ENCODE results near the gene RTL9.
"Not testable (repeated sequence)": the region's sequence is repeated elsewhere in the genome, so short reads cannot be mapped to it uniquely, and the experiment has no call there.

The RTL9 gene

DNA sequence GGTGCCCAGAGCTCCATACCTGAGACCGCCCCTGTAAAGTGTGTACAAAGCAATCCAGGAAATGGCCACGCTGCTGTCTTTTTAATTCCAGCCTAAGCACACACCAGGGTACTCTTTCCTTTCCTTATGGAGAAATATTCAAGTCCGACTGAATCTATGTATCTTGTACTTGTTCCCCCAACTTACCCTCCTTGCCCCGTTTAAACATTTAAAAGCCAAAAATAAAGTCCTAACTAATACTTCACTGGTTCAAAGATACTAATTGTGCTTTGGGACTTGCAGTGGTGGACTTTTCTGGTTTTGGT, 40.0 kb upstream of the RTL9 start:
- Histone ChIP-seq H3K9me3 (no peaks in the 10 kb centered on the region; the same call in 1 of the 2 replicates), H4K20me1 (peaks cover 32% of the 10 kb centered on the region), H3K4me2 (peak overlapping the region; percentile 75), H3K36me3 (no peaks in the 10 kb centered on the region), H3K27me3 (peaks cover 71% of the 10 kb centered on the region), H3K4me1 (peaks cover 50% of the 10 kb centered on the region), H3K9ac (peak overlapping the region; percentile 89), H3K27ac (peak overlapping the region; percentile 94), H3K4me3 (peak overlapping the region; percentile 83)
- no peak for TF ChIP-seq Cebpa-rat (IDR thresholded peaks at IDR 0.05)

DNA sequence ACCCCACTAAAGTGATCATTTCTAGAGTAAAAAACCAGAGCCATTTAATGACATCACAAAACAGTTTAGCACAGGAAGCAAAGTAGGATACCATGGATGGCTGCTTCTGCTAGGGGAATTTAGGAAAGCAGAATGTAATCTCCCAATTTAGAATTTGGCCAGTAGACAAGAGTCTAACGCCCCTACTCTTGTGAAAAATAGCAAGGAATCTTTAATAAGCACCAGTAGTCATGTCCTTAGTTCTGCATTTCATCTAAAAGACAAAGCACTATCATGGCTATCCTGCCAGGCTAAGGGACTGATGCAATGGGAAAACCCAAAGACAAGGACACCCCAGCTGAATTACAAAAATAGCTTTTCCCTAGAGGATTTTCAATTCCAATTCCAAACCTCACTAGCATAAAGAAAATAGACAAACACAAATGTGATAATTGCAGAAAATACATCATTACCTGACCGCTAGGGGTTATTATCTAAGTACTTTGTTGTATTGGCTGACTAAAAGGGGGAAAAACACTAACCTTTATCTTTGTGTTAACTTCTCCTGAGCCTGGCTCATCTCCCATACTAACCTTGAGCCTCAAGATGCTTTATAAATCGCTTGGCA, 38.2 kb upstream of the RTL9 start:
- Histone ChIP-seq H3K36me3 (no peaks in the 10 kb centered on the region), H3K4me3 (no peak overlapping the region)

DNA sequence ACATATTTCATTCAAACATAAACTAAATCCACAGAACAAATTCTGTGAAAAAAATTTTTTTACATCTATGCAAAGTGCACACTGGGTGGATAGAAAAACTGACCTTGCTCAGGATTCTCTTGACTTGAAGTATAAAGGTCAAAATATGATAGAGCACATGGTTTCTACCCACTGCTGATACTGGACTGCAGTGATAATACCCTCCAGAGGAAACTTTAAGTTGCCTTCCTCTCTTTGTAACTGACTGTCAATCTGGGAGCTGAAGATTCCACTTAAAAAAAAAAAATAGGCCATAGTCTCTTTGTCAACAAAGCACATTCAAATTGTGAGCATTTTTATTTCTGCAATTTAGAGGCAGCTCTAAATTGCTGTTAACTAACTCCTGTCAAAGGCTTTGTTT, 37.6 kb upstream of the RTL9 start:
- Histone ChIP-seq H3K27ac (0 out of 2 replicates have a peak overlapping the region, but pooled peaks have one; percentile 23), H4K20me1 (peaks cover 7% of the 10 kb centered on the region; the same call in 1 of the 2 replicates), H3K4me1 (peaks cover 38% of the 10 kb centered on the region), H3K9ac (no peak overlapping the region), H3K9me3 (peaks cover 4% of the 10 kb centered on the region), H3K36me3 (no peaks in the 10 kb centered on the region), H3K4me3 (no peak overlapping the region), H3K4me2 (peak overlapping the region; percentile 72), H3K27me3 (peaks cover 57% of the 10 kb centered on the region)
- no peak for TF ChIP-seq Cebpa-rat (IDR thresholded peaks at IDR 0.05)

More for the DNA sequence above, 38.2 kb upstream of the RTL9 start:
- H3K9ac ChIP-seq: no peak overlapping the region
- H3K4me2 ChIP-seq: peak overlapping the region; percentile 72
- H4K20me1 ChIP-seq: peaks cover 13% of the 10 kb centered on the region; the same call in 1 of the 2 replicates
- TF ChIP-seq Cebpa-rat (IDR thresholded peaks at IDR 0.05): no peak
- H3K4me1 ChIP-seq: peaks cover 39% of the 10 kb centered on the region
- peak overlapping the region; percentile 23; the same call in 1 of the 2 replicates for H3K27ac ChIP-seq
- no peaks in the 10 kb centered on the region; the same call in 1 of the 2 replicates for H3K9me3 ChIP-seq
- peaks cover 60% of the 10 kb centered on the region for H3K27me3 ChIP-seq

DNA sequence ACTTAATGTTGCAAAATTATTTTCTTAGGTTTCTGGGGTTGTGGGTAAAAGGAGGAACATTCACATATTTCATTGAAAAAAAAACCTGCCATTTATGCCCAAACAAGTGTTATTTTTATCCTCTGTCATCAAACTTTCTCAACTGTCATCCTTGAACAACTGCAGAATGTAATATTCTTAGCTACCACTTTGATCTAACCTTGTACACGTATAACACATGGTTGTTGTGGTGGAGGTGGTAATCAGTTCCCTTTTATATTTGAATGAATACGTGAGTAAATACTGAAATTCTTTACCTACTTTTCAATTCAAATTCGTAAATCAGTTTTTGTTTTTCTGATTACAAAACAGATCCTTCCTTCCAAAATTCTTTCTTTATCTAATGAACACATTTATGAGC, 37.0 kb upstream of the RTL9 start:
- no peak overlapping the region for H3K27ac ChIP-seq
- peaks cover 4% of the 10 kb centered on the region for H3K9me3 ChIP-seq
- no peak for TF ChIP-seq Cebpa-rat (IDR thresholded peaks at IDR 0.05)
- peaks cover 54% of the 10 kb centered on the region for H3K27me3 ChIP-seq
- no peak overlapping the region for H3K9ac ChIP-seq
- H4K20me1 ChIP-seq: 0 out of 2 replicates have a peak, but pooled peaks cover 1% of the 10 kb centered on the region
- no peaks in the 10 kb centered on the region for H3K36me3 ChIP-seq
- peaks cover 38% of the 10 kb centered on the region for H3K4me1 ChIP-seq
- H3K4me2 ChIP-seq: peak overlapping the region; percentile 72
- no peak overlapping the region for H3K4me3 ChIP-seq

DNA sequence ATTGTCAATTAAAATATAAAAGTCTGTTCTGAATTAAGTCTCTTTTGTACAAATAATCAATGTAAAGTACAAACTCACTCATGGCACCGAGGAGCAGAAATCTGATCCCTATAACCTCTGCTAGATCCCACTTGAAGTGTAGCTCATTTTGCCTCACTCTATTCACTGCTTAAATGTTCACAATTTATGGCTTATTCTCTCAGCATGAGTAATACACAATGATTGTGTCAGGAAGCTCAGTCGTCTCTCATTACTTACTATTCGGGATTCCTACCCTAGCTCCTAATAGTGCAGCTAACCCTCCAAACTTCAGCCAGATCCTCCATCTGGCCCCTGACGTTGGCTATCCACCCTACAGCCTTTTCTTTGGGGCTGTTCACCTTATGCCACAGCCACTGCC, 36.0 kb upstream of the RTL9 start:
- H4K20me1 ChIP-seq: no peaks in the 10 kb centered on the region
- no peaks in the 10 kb centered on the region for H3K36me3 ChIP-seq
- H3K9me3 ChIP-seq: peaks cover 4% of the 10 kb centered on the region
- H3K9ac ChIP-seq: no peak overlapping the region
- H3K27ac ChIP-seq: no peak overlapping the region
- H3K4me2 ChIP-seq: no peak overlapping the region
- no peak overlapping the region for H3K4me3 ChIP-seq
- H3K4me1 ChIP-seq: peaks cover 38% of the 10 kb centered on the region
- no peak for TF ChIP-seq Cebpa-rat (IDR thresholded peaks at IDR 0.05)
- peaks cover 49% of the 10 kb centered on the region for H3K27me3 ChIP-seq

DNA sequence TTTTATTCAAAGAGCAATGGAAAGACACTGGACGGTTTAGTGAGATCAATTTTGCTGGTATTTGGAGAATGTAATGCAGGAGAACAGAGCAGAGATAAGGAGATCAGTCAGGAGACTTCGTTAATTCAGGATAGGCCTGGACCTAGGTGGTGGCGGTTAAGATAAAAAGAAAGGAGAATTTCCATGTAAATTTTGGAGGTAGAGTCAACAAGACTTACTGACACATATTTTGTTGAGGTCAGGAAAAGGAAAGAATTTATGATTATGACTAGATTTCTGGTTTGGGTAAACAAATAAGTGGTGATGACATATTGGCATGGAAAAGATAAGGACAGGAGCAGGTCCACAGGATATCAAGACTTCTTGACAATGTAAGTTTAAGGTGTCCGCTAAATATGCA, 31.9 kb upstream of the RTL9 start:
- Histone ChIP-seq H3K4me2 (no peak overlapping the region), H3K4me3 (no peak overlapping the region), H3K4me1 (peaks cover 14% of the 10 kb centered on the region), H4K20me1 (no peaks in the 10 kb centered on the region), H3K36me3 (no peaks in the 10 kb centered on the region), H3K27me3 (peaks cover 47% of the 10 kb centered on the region), H3K27ac (no peak overlapping the region), H3K9ac (no peak overlapping the region), H3K9me3 (peaks cover 4% of the 10 kb centered on the region)
- no peak for TF ChIP-seq Cebpa-rat (IDR thresholded peaks at IDR 0.05)

DNA sequence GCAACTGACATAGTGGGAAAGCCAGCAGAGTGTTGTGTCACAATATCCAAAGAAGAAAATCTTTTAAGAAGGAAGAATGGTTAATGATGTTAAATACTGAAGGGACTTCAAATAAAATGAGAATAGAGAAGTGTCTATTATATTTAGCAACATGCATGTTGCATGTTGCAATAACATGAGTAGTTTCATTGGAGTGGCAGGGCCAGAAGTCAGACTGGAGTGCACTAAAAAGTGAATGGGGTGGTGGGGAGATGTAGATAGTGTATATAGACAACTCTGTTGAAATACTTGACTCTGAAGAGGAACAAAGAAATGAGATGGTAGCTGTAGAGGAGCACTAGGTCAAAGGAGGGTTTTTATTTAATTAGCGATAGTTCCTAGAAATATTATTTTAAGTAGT, 31.3 kb upstream of the RTL9 start:
- Histone ChIP-seq H3K36me3 (no peaks in the 10 kb centered on the region), H3K4me1 (peaks cover 11% of the 10 kb centered on the region), H3K27ac (no peak overlapping the region), H3K4me2 (no peak overlapping the region), H4K20me1 (no peaks in the 10 kb centered on the region), H3K27me3 (peaks cover 44% of the 10 kb centered on the region), H3K9ac (no peak overlapping the region), H3K4me3 (no peak overlapping the region), H3K9me3 (peaks cover 4% of the 10 kb centered on the region)
- no peak for TF ChIP-seq Cebpa-rat (IDR thresholded peaks at IDR 0.05)

DNA sequence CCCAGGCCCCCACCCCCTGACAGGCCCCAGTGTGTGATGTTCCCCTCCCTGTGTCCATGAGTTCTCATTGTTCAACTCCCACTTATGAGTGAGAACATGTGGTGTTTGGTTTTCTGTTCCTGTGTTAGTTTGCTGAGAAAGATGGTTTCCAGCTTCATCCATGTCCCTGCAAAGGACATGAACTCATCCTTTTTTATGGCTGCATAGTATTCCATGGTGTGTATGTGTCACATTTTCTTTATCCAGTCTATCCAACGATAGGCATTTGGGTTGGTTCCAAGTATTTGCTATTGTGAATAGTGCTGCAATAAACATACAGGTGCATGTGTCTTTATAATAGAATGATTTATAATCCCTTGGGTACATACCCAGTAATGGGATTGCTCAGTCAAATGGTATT, 30.0 kb upstream of the RTL9 start:
- not testable (repeated sequence) for H3K9ac ChIP-seq, H3K4me2 ChIP-seq, H3K36me3 ChIP-seq, H3K27ac ChIP-seq, H3K4me3 ChIP-seq, H4K20me1 ChIP-seq, H3K9me3 ChIP-seq
- H3K4me1 ChIP-seq: peaks cover 11% of the 10 kb centered on the region
- H3K27me3 ChIP-seq: peaks cover 41% of the 10 kb centered on the region

- Histone ChIP-seq H3K9ac (no peak overlapping the region), H3K9me3 (no peaks in the 10 kb centered on the region), H3K4me3 (no peak overlapping the region), H3K4me1 (peaks cover 11% of the 10 kb centered on the region), H4K20me1 (no peaks in the 10 kb centered on the region), H3K4me2 (peak overlapping the region; percentile 44), H3K36me3 (no peaks in the 10 kb centered on the region), H3K27ac (no peak overlapping the region), H3K27me3 (peaks cover 44% of the 10 kb centered on the region)
- no peak for TF ChIP-seq Cebpa-rat (IDR thresholded peaks at IDR 0.05)
These were observed 27.1 kb upstream of the RTL9 start for GRCh38 chrX:110331444-110332030.

DNA sequence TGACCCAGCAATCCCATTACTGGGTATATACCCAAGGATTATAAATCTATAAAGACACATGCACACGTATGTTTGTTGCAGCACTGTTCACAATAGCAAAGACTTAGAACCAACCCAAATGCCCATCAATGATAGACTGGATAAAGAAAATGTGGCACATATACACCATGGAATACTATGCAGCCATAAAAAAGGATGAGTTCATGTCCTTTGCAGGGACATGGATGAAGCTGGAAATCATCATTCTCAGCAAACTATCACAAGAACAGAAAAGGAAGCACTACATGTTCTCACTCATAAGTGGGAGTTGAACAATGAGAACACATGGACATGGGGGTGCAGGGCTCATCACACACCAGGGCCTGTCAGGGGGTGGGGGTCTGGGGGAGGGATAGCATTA, 25.2 kb upstream of the RTL9 start:
- Histone ChIP-seq H3K4me1 (peaks cover 11% of the 10 kb centered on the region), H3K27me3 (peaks cover 52% of the 10 kb centered on the region)
- not testable (repeated sequence) for H3K27ac ChIP-seq, H3K36me3 ChIP-seq, H3K9ac ChIP-seq, H3K9me3 ChIP-seq, H3K4me3 ChIP-seq, H4K20me1 ChIP-seq, H3K4me2 ChIP-seq
